Activated CD4-positive, alpha-beta T cell treated with anti-CD3 and anti-CD28 coated beads, Interleukin-2, amount 50 U/mL, for 24 hours (primary cell): ENCODE data around the gene NCOR2.

Experiments used
- DNase-seq, 2 donors: peaks; one replicate each; pipeline ENCODE4 v3.0.0-alpha.2; 2020; ENCODE audit warnings: low read depth in 1 of 2, low spot score in 1 of 2

The NCOR2 gene

GRCh38 chr12:124577986-124578385, 10.6 kb upstream of the NCOR2 start:
- DNase-seq: no peak

GRCh38 chr12:124577374-124577773, 10.0 kb upstream of the NCOR2 start:
- no peak for DNase-seq

GRCh38 chr12:124576061-124576650, 8.7 kb upstream of the NCOR2 start:
- no peak for DNase-seq

GRCh38 chr12:124573839-124574786, 6.7 kb upstream of the NCOR2 start:
- no peak for DNase-seq

DNA sequence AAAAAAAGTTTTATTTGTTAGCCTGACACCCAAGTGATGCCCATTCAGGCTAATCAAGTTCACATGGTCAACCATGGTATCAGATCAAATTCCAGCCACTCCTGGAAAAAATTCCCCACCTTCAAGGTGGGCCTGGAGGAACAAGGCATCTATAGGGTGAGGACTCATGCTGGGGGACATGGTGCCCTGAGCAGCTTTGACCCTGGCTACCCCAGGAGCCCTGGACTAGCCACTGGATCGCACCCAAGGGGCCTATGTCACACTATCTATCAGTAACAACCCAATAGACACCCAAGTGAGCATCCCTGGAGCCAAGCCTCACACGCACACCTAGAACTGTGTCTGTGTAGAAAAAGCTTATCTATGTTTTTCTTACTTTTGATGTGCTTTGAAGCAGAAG, 4.1 kb upstream of the NCOR2 start:
- no peak for DNase-seq

DNA sequence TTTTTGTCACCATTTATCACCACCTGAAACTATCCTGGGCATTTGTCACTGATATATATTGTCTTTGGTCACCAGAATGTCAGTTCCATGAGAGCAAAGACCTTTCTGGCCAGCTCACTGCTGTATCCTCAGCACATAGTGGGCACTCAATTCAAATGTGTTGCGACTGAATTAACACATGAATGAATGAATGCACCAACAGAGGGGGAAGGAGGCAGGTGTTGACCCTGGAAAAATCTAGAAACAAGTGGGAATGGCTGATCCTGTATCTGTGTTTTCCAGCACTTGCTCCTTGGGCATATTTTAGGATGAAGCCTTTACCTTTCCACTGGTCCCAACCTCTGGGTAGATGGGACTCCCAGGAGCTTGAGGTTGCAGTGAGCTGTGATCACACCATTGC, 3.4 kb upstream of the NCOR2 start:
- DNase-seq: no peak

GRCh38 chr12:124569375-124570148, 2.1 kb upstream of the NCOR2 start:
- DNase-seq: no peak

GRCh38 chr12:124568431-124569374, 1.3 kb upstream of the NCOR2 start:
- DNase-seq: peak in 1 of 2 donors; percentile 10

- peak; percentile 56 to 65 for DNase-seq
Observed at GRCh38 chr12:124567673-124568373, 411 bp upstream of the NCOR2 start.

DNA sequence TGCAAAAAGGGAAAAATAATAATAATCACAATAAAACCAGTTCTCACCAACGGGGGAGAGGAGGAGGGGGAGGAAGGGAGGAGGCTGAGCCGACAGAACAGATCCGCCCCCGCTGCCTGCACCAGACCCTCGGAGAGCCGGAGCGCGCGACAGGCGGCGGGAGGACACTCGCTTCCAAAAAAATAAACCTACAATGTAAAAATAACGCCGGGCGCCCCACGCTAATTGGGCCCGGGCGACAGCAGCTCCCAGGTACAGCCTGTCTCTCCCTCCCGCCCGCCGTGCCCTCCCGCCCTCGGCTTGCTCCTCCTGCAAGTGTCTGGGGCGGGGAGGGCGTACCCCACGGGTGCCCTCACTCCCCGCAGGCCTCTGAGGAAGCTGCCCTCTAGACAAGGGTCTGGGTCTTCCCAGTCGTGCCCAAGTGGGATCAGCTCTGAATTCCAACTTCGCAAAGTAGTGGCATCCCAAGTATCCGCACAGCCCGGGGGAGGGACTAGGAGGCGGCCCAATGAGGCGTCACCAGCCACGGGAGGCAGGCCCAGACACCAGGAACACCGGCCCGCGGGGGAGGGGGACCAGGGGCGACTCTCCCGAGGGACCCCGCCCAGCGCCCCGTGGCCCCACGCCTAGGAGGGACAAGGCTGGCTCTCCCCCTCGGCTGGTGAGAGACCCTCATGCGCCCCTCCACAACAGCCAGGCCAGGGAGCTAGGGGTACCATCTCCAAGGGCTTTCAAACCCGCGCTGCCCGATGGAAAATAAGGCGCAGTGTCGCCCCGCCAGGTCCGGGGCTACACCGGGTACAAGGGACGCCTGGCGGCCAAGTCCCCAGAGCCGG, 1.0 kb downstream of the NCOR2 start:
- DNase-seq: peak; percentile 52 to 59

- no peak for DNase-seq
Observed at GRCh38 chr12:124565656-124566160, 1.7 kb downstream of the NCOR2 start.

- no peak for DNase-seq
Observed at GRCh38 chr12:124564971-124565491, 2.4 kb downstream of the NCOR2 start.

DNA sequence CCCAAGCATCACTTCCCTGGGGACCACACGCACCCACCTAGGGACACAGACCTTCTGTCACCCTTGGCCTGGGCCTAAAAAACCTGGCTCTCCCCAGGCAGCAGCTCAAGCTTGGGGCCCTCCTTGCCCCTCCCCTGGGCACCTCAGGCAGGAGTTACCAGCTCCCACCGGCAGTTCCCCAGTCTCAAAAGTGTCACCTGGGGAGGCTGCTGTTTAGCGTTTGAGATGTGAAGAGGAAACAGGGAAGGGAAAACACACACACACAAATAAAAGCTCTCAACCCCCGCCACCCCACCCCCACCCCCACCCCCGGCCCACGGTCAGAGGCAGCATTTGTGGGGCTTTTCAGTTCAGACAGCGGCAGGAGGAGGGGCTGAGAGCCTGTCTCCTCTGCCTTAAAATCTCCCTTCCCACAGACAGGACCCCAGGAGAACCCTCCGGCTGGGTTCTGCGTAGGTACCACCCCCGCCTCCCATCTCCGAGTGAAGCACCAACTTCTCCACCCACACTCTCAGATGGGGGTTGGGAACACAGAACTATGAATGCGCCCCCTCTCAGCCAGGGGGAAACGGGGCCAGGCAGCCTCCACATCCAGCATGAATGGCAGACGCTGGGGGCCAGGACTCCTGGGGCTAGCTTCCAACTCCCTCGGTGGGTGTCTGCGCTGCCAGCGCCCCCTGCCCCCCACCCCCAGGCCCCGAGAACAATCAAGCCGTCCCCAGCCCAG, 3.0 kb downstream of the NCOR2 start:
- DNase-seq: no peak

DNA sequence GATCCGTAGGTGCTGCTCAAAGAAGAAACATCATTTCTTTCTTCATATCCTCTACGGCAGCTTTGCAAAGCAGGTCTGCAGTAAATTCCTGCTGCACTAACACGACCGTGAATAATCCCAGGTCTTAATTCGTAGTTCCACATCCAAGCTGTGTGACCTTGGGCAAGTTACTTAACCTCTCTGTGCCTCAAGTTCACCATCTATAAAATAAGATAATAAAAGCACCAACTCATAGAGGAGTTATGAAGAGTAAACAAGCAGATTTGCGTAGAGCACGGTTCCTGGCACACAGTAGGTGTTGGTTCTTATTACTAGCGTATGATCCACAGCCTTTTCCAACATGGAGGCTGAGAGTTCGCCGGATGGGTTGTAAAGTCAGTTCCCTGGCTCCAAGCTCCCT, 3.6 kb downstream of the NCOR2 start:
- no peak for DNase-seq

DNA sequence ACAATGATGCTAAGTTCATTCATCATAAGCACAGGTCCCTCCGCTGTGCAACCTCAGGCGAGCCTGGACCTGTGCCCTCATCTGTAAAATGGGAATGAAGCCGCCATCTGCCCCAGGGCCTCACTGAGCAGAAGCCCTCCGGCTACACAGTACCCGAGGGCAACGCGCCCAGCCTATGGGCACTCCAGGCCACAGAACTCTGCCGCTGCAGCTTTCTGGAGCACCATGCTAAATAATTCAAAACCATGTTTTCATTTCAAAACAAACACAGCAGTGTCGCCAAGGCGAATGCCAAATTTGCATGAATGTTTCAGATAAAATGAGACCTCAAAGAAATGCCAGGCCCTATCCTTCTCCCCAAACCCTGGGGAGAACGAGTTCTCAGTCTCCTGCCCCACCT, 4.0 kb downstream of the NCOR2 start:
- DNase-seq: no peak

DNA sequence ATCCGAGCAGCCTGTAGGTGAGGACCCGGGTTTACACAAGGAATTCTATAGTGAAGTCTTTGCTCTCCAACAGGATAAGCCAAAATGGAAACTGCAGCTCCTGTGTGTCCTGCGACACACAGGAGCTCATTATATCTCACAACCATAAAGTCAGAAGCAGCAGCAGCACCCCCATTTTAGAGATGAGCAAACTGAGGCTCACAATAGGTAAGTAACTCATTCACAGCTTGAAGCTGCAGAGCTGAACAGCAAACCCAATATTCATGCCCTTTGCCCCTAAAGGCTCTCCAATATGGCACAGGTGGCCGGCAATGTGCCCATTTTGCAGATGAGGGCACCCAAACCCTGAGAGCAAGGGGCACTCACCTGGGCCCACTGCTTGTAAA, 4.6 kb downstream of the NCOR2 start:
- DNase-seq: no peak

GRCh38 chr12:124562018-124562795, 5.2 kb downstream of the NCOR2 start:
- DNase-seq: no peak
